Stimulated activated CD4-positive, alpha-beta T cell treated with anti-CD3 and anti-CD28 coated beads, Interleukin-15, amount 100 ng/mL, for 24 hours (primary cell): ENCODE data around the gene MBD5.

Experiments used
- DNase-seq: peaks from one replicate; pipeline ENCODE4 v3.0.0-alpha.2; 2020

MBD5 gene

GRCh38 chr2:148026573-148026972 lies 5.7 kb downstream of the MBD5 start:
- no peak for DNase-seq

- no peak for DNase-seq
Observed at GRCh38 chr2:148027822-148028221, 6.9 kb downstream of the MBD5 start.

- no peak for DNase-seq
Observed at GRCh38 chr2:148028781-148029180, 7.9 kb downstream of the MBD5 start.

- DNase-seq = no peak
Observed at GRCh38 chr2:148031152-148031551, 10.3 kb downstream of the MBD5 start.

GRCh38 chr2:148032215-148032614 lies 11.3 kb downstream of the MBD5 start:
- no peak for DNase-seq

GRCh38 chr2:148039783-148040182 lies 18.9 kb downstream of the MBD5 start:
- DNase-seq = no peak

GRCh38 chr2:148042219-148042618 lies 21.3 kb downstream of the MBD5 start:
- DNase-seq = no peak

- DNase-seq = no peak
Observed at GRCh38 chr2:148044322-148044721, 23.4 kb downstream of the MBD5 start.

- DNase-seq = no peak
Observed at GRCh38 chr2:148046802-148047201, 25.9 kb downstream of the MBD5 start.

- no peak for DNase-seq
Observed at GRCh38 chr2:148048475-148049221, 27.8 kb downstream of the MBD5 start.

- DNase-seq = no peak
Observed at GRCh38 chr2:148049284-148049683, 28.4 kb downstream of the MBD5 start.

- no peak for DNase-seq
Observed at GRCh38 chr2:148052687-148053086, 31.8 kb downstream of the MBD5 start.

- no peak for DNase-seq
Observed at GRCh38 chr2:148058641-148059040, 37.8 kb downstream of the MBD5 start.

- no peak for DNase-seq
Observed at GRCh38 chr2:148063633-148064032, 42.7 kb downstream of the MBD5 start.

- no peak for DNase-seq
Observed at GRCh38 chr2:148065936-148066335, 45.0 kb downstream of the MBD5 start.

- DNase-seq = no peak
Observed at GRCh38 chr2:148067801-148068200, 46.9 kb downstream of the MBD5 start.

GRCh38 chr2:148071351-148071750 lies 50.5 kb downstream of the MBD5 start:
- no peak for DNase-seq

GRCh38 chr2:148096012-148096411 lies 75.1 kb downstream of the MBD5 start:
- DNase-seq = no peak

- DNase-seq = no peak
Observed at GRCh38 chr2:148102641-148103040, 81.8 kb downstream of the MBD5 start.

GRCh38 chr2:148103946-148104345 lies 83.1 kb downstream of the MBD5 start:
- DNase-seq = no peak

- no peak for DNase-seq
Observed at GRCh38 chr2:148106331-148106730, 85.4 kb downstream of the MBD5 start.

GRCh38 chr2:148108385-148108784 lies 87.5 kb downstream of the MBD5 start:
- no peak for DNase-seq

- no peak for DNase-seq
Observed at GRCh38 chr2:148110184-148110583, 89.3 kb downstream of the MBD5 start.

GRCh38 chr2:148122788-148123187 lies 101.9 kb downstream of the MBD5 start:
- DNase-seq = no peak

GRCh38 chr2:148124271-148124670 lies 103.4 kb downstream of the MBD5 start:
- no peak for DNase-seq
